Bone marrow (tissue), 2 donors: ENCODE measurements around the gene ACVR1.

Experiments used
- DNase-seq, 2 donors: peaks; one replicate each; lab custom pipeline; 2025; lab: John Stamatoyannopoulos, UW

ACVR1 gene

DNA sequence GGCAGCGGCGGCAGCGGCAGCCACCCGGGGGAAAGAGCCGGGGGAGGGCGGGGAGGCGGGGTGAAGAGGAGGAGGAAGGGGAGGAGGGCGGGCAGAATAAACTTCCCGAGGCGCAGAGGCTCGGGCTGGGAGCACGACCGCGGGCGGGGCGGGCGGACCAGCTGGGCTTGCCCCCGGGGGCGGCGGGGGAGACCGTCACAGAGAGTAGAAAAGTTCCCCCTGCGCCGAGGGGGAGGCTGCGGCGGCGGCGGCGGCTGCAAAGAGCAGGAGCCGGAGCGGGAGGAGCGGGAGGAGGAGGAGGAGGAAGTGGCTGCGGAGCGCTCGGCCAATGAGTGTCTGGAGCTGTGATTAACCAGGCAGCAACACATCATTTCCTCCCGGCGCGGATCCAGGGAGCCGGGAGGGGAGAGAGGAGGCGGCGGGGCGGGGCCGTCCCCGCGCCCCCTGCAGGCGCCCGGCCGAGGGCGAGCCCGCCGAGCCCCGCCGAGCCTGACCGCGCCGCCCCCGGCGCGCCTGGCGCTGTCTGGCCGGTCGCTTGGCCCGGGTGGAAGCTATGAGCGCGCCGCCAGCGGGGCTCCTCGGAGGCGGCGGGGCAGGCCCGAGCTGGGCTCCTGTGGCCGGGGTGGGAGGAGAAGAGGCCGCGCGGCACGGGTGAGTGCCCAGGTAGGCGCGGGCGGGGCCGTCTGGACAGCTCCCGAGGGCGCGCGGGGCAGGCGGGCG lies at the start of gene ACVR1:
TSS of gene ACVR1 (minus strand) at position 265 of the 720 bp plus-strand sequence. CDS start 76,837 bp downstream, outside the sequence.
- DNase-seq: peak; percentile 75 to 97

DNA sequence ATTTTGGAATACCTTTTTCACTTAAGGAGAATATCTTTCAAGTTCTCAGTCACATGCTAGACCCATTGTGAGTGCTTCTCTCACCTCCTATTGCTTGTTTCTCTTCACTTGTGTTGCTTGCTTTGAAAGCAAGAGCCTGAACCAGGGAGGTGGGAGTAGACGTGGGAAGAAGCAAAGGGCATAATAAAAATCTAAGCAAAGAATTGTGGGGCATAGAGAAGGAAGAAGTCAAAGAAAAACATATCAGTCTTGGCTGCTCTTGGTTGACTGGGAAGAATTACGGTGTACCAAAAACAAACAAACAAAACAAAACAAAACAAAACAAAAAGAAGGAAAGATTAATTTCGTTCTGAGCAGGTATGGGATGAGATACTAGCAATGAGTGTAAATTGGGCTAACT lies 48.9 kb upstream of the ACVR1 start:
- DNase-seq: no peak

DNA sequence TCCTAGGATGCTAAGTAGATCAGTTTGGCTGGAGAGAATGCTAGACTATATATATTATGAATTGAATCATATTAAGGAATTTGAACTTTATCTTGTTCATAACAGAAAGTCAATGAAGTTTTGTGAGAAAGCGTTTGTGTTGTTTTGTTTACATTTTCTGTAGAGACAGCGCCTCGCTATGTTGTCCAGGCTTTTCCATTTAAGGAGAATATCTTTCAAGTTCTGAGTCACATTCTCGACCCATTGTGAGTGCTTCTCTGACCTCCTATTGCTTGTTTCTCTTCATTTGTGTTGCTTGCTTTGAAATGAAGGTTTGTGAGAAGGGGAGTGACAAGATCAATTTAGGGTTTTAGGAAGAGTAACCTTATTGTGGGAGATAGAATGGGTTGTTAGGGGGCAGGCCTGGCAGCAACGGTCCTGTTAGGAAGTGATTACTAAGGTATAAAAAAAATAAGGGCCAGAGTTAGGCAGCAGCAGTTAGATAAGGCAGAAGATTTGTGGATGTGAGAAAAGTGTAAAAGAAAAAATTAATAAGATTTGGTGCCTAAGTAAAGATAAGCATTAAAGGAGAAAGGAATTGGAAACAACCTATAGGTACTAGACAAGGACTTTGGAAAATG lies 47.6 kb upstream of the ACVR1 start:
- no peak for DNase-seq

DNA sequence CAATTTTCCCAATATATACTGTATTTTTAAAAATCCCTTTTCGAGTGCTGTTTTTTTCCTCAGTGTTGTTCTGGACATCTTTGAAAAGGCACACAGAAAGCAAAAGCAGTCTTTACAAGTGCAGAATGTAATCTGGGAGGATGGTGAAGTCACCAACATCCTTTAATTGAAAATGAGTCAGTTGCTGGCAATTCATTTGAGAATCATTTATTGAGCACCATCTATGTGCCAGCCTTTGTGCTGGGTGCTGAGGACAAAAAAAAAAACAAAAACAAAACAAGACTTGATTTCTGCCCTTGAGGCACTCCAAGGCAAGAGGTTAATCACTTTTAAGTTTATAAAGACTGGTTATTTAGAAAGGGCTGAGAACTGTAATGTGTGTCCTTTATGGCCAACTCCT lies 46.7 kb upstream of the ACVR1 start:
- DNase-seq: no peak

DNA sequence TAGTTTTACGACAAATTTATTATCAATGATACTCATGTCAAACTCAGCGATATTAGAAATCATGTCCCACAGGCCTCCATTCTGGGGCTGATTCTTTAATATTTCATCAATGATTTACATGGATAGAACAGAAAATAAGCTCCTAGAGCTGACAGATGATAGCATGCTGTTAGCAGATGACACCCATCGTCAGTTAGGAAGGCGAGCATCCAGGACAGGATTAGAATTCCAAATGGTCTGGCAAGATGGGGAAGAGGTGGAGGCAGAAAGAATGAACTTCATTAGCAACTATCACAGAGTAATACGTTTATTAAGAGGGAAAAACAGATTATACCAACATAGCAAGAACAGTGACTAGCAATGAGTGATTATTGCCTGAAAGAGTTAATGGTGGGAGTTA lies 46.2 kb upstream of the ACVR1 start:
- DNase-seq: no peak

DNA sequence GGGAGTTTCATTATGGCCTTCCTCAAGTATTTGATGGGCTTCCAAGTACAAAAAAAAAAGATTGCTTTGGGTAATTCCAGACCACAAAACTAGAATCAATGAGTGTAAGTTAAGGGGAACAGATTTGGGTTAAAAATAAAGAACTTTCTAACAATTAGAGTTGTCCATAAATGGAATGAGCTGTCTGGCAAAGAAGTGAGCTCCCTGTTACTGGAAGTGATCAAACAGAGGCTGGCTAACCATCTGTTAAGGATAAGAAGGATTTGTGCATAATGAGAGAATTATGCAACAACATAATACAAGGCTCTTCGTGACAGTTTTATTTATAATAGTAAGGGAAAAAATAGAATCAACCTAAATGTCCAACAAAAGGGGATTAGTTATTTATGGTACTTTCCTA lies 44.6 kb upstream of the ACVR1 start:
- no peak for DNase-seq

DNA sequence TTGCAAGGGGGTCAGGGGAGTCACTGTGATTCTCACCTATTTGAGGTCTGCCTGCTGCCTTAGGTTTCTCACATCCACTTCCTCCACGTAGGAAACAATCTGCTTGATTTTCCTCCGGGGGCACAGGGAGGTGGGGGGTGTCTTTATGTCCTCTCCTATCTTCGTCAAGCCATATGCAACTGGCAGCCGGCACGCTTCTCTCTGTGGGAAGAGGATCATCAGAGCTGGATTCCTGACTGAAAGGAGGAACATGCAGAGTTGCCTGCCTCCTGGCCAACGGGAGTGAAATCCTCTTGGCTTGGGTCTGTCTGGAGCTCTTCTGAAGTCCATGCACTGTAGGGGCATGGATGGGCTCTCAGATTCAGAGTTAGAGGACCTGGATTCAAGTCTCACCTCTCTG lies 43.1 kb upstream of the ACVR1 start:
- no peak for DNase-seq

DNA sequence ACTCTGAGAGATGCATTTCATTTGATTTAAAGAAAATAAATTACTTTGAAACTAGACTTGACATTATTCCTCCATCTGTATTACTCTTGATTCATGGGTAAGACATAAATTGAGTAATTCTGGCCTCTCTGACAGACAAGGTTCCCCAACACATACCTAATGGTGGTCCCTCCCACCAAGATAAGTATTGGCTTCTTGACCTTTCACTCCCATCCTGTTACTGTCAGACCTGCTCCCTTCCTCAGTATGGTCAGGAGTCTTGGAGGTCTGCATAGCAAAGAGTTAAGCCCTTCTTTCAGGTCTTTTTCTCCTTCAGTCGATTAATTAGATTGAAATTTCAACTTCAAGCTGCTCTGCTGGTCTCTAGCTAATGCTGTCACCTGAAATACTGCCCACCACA lies 42.2 kb upstream of the ACVR1 start:
- DNase-seq: no peak

DNA sequence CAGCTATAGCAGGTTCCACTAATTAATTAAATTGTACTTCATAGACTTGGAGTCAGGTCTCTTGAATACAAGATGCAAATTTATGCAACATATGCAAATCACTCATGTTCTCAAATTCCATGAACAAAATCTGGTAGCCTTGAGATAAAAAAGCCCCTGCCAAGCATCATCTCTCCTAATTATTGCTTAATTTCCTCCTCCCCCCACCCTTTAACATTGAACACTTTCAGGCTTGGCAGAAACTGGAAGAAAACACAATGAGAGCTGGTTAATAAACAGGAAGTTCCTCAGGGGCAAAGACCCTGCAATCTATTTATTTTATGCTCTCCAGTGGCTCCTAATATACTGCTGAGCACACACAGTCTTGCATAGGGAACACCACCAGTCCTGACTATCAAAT lies 35.6 kb upstream of the ACVR1 start:
- no peak for DNase-seq

DNA sequence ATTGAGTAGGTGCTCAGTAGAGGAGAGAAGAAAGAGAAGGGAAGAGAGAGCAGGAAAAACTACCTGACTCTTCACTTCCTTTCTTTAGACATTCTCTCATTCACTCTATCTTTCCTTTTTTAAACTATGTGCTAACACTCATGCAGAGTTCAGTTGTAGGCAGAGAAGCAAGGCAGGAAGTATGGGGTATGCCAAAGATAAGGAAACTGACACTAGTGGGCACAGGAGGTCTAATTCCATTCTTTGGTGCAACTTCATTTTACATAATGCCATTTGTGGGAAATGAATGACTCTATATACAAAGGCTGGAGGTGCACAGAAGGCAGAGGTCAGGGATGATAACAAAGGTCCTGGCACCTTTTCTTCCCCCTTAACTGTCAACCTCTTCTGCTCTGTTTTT lies 35.1 kb upstream of the ACVR1 start:
- no peak for DNase-seq

DNA sequence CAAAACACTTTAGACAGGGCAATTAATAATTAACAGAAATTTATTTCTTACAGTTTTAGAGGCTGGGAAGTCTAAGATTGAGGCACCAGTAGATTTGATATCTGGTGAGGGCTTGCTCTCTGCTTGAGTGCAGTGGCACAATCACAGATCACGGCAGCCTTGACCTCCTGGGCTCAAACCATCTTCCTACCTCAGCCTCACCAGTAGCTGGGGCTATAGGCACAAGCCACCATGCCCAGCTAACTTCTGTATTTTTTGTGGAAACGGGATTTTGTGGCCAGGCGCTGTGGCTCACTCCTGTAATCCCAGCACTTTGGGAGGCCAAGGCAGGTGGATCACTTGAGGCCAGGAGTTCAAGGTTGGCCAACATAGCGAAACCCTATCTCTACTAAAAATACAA lies 29.0 kb upstream of the ACVR1 start:
- no peak for DNase-seq

DNA sequence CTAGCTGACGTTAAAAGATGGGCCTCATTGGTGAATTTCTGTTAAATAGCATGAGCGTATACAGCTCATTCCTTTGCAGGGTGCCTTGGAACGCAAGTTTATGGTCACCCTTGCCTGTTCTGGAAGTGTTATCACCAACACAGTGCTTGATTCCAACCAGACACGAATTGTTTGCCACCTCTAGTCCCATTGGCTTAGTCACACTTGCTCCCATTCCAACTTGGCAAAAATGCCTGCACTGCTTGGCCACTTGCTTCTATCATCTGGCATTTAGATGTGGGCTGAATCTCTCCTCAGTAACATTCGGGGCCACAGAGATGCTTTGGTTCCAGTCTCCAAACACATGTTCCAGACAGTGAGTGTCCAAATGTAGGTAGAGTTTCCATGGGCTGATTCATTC lies 27.5 kb upstream of the ACVR1 start:
- no peak for DNase-seq

DNA sequence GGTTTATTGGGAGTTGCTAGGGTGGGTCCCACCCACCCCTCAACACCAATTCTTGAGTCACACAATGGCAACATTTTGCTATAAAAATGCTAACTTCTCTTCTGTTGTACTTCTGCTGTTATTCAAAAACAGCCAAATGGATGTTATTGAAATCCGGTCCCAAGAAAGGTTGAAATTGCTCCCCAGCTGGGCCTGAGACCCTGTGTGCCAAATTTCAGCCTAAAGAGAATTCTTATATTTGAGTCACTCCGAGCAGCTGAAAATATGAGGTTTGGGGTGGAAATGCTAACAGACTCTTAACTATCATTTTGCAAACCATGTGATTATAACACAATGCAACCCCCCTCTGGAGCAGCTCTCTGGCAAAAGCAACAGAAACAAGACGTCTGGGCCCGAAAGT lies 27.0 kb upstream of the ACVR1 start:
- DNase-seq: no peak

DNA sequence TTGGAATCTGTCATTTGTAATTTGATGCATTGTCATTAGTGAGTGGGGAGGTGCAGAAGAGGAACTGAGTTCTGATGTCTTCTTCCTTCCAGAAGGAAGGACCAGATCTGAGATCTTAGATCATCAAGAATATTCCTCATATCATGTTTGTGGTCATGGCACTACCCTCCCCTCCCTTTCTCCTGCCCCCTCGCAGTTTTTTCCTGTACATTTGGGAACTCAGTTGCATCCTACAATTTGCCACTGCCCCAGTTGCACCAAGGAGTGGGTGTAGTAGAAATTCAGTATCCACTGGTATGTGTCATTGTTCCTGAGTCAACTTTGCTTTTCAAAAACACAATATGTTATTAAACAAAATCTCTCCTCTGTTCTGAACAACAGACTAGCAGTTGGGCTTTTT lies 26.6 kb upstream of the ACVR1 start:
- no peak for DNase-seq

DNA sequence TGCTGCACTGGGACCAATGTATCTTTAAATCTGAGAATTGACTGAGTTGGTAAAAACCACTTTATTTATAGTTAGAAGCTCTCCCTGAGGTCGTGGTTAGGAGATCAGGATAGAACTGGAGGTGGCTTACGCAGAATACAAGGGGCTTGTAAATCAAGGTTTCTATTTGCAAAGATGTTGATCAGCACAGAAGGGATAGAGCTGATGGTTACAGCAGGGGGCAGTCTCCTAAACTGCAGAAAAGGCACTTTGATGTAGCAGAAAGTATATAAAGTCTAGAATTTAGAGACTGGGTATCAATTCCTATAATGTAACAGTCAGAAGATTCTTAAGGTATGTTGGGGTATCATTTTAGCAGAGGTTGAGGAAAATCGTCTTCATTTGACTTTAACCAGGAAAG lies 25.2 kb upstream of the ACVR1 start:
- no peak for DNase-seq

DNA sequence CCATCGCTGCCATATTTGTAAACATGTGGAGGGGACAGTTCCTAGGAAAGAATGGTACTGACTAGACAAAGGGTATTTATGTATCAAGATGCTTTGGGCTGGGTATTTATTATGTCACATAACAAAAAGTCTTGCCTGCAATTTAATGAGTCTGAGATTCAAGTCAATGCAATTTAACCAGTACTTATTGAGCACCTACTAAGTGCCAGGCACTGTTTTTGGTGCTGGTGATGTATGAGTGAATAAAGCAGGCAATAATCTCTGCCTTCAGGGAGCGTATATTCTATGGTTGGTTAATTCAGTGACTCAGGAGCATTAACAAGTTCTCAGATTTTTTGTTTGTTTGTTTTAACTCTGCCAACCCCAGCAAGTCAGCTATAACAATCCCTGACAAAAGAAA lies 24.6 kb upstream of the ACVR1 start:
- DNase-seq: no peak

DNA sequence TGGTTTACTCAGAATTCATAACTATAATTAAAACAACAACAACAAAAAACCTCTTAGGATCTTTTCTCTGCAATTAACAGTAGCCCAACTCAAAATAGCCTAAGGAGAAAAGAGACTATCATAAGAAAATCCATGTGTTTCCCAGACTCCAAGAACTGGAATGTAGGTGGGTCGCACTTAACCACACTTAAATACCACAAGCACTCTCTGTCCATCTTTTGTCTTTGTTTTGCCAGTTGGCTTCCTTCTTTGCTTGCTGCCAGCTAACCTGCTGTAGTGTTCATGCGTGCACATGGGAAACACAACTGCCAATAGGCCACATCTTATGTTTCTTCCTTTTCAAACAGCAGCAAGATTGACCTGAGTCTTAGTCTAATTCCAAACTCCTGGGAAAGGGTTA lies 24.1 kb upstream of the ACVR1 start:
- no peak for DNase-seq

DNA sequence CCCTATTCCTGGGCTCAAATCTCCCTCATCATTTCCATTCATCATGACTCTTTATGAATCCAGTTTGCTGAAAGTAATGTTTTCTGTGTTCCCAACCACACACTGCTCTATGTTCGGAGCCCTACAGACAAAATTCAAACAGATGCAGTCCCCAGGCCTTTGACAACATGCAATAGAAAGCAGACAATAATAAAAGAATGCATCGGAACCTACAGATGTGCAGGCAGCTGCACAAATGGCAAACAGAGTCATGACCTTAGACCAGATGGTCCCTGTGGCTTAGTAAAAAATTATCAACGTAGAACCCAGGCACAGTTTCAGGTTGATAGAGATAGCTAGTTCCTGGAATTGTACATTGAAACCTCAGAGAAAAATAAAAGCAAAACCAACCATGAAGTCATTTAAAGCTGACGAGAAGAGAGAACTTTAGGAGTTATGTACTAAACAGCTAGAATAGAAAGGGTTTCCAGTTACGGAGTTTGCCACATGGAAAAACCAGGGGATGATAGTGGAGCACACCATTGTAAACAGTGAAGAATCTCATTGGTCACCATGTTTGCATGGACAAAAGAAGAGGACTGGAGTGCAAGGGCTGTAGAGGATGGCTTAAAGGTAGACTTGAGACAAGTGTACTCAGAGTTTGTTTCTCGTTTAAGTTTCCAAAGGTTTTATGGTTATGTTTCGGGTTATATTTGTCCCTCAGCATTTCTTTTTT lies 23.2 kb upstream of the ACVR1 start:
- DNase-seq: no peak

DNA sequence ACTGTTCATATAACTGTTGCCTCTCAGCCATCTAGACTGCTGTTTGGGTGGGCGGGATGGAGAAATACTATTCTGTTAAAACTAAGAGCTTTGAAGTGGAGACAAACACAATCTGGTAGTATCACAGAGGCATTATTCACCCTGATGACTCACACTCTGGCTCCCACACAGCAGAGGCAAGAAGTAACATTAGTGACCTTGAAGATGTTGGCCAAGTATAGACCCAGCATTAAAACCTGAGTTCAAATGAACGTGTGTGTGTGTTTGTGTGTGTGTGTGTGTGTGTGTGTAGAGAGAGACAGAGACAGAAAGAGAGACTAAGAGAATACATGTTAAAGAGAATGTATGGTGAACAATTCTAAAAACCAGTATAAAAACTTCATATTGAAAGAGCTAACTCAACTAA lies 22.5 kb upstream of the ACVR1 start:
- peak in 1 of 2 donors; percentile 31 for DNase-seq

DNA sequence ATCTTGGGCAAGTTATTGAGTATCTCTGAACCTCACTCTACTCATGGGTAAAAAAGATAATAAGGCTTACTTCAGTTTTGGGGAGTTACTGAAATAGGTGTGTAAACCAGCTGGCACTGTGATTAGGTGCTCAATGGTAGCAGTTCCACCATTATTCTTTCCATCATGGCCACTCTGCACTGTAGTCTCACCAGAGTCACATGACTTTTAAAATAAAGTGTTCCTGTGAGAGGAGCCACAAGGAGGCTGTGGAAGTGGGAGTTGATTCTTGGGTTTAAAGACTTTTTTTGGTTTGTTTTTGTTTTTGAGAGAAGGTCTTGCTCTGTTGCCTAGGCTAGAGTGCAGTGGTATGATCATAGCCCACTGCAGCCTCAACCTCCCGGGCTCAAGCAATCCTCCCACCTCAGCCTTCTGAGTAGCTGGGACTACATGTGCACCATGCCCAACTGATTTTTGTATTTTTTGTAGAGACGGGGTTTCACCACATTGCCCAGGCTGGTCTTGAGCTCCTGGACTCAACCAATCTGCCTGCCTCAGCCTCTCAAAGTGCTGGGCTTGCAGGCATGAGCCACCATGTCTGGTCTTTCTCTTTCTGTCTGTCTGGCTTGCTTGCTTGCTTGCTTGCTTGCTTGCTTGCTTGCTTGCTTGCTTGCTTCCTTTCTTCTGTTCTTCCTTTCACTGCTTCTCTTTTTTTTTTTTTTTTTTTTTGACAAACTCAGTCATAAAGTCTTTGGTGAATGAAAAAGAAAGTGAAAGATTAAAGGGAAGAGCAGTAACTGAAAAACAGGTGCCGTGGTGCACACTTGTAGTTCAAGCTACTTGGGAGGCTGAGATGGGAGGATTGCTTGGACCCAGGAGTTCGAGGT lies 21.2 kb upstream of the ACVR1 start:
- peak in 1 of 2 donors; percentile 82 for DNase-seq

DNA sequence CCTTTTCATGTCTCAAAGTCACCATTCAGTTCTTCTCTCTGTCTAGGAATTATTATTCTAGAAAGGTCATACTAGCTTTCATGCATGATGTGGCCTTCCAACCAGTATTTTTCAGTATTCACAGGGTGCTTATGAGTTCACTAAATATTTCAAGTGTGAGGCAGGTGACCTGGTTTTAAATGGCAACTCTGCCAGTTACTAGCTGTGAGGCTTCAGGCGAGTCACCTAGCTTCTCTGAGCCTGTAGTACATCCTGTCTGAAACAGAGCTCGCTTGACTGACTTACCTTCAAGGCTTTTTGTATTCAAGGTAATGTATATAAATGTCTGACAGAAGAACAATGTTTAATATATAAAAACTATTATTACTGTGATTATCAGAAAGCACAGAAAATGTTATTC lies 19.4 kb upstream of the ACVR1 start:
- no peak for DNase-seq

DNA sequence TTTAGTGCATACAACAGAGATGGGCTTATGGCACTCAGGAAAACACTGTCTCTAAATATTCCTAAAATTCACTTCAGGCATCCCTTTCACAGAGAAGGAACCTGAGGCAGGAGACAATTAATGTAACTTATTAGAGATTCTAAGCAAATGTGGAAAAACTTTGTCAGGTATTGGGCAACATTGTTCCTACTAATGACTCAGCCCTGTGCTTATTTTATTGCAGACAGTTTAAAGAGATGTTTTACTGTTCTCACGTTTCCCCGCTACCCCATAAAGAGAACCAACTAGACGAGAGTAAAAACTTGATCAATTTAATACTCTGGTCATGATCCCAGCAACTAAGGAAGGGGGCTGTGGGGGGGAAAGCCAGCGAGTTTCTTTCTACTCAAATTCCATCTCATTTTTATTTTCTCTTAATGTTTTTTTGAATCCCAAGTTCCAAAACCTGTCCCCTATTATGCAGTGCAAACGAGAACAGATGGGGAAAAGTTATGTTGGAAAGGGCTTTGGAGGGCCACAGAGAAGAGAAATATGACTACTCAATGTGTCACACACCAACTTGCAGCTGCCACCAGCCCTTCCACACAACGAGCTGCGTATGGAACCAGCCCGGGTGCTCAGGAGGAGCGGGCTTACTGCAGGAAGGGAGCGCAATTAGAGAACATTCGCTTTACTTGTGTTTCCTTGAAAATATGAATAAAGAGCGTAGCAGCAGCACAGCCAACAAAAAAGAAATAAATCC lies 18.7 kb upstream of the ACVR1 start:
- no peak for DNase-seq
